SK-N-SH treated with all-trans-retinoic acid at 6 μM for 48 hours (cell line): Measurements from ENCODE around the gene MAST4.

Source experiments
- ATAC-seq: fragments of 200-7000 bp; cut with Tn5 transposase; 3 replicates; pipeline ENCODE4 v1.9.1; 2020; ENCODE audit warnings: mild to moderate bottlenecking, moderate library complexity
- ARNTL ChIP-seq: fragments of 450-650 bp; formaldehyde crosslinking; IDR thresholded peaks from 2 replicates; pipeline ENCODE4 v1.5.0; 2020; ENCODE audit warnings: low read depth, mild to moderate bottlenecking, moderate library complexity, borderline replicate concordance
- BACH2 ChIP-seq: fragments of 250-450 bp; sonication (Bioruptor Pico); IDR thresholded peaks from 2 replicates; pipeline ENCODE4 v1.9.0; 2021; ENCODE audit warnings: mild to moderate bottlenecking, borderline replicate concordance
- CSDC2 ChIP-seq: fragments of 250-450 bp; sonication (Bioruptor Pico); IDR thresholded peaks from 2 replicates; pipeline ENCODE4 v1.5.0; 2020; ENCODE audit warnings: mild to moderate bottlenecking, moderate library complexity
- ESRRG ChIP-seq: fragments of 250-450 bp; sonication (Bioruptor Pico); IDR thresholded peaks from 2 replicates; pipeline ENCODE4 v1.6.1; 2021; ENCODE audit warnings: mild to moderate bottlenecking
- GLIS3 ChIP-seq: fragments of 250-450 bp; sonication (Bioruptor Pico); IDR thresholded peaks from 2 replicates; pipeline ENCODE4 v1.5.0; 2020; ENCODE audit warnings: mild to moderate bottlenecking, moderate library complexity
- ISL1 ChIP-seq: fragments of 250-450 bp; sonication (Bioruptor Pico); IDR thresholded peaks from 2 replicates; pipeline ENCODE4 v2.1.2; 2022; ENCODE audit warnings: mild to moderate bottlenecking, moderate library complexity
- OSR1 ChIP-seq: fragments of 250-450 bp; sonication (Bioruptor Pico); IDR thresholded peaks from 2 replicates; pipeline ENCODE4 v1.8.0; 2022; ENCODE audit warnings: moderate library complexity, mild to moderate bottlenecking, inconsistent platforms
- PPARA ChIP-seq: fragments of 250-450 bp; sonication (Bioruptor Pico); IDR thresholded peaks from 2 replicates; pipeline ENCODE4 v1.5.0; 2020; ENCODE audit warnings: mild to moderate bottlenecking, borderline replicate concordance
- SNAI2 ChIP-seq: fragments of 250-450 bp; sonication (Bioruptor Pico); IDR thresholded peaks from 2 replicates; pipeline ENCODE4 v1.5.0; 2020; ENCODE audit warnings: mild to moderate bottlenecking, moderate library complexity
- TCF4 ChIP-seq: fragments of 250-450 bp; sonication (Bioruptor Pico); IDR thresholded peaks from 2 replicates; pipeline ENCODE4 v1.8.0; 2021; ENCODE audit warnings: mild to moderate bottlenecking, moderate library complexity, borderline replicate concordance
- TOX ChIP-seq: fragments of 250-450 bp; sonication (Bioruptor Pico); IDR thresholded peaks from 2 replicates; pipeline ENCODE4 v1.8.0; 2021; ENCODE audit warnings: mild to moderate bottlenecking, moderate library complexity, borderline replicate concordance
- ZC3H10 ChIP-seq: fragments of 250-450 bp; sonication (Bioruptor Pico); IDR thresholded peaks from 2 replicates; pipeline ENCODE4 v1.5.1; 2021; ENCODE audit warnings: mild to moderate bottlenecking, moderate library complexity
- ZFP3 ChIP-seq: fragments of 250-450 bp; sonication (Bioruptor Pico); IDR thresholded peaks from 2 replicates; pipeline ENCODE4 v1.5.0; 2020; ENCODE audit warnings: mild to moderate bottlenecking, moderate library complexity
- ZFP30 ChIP-seq: fragments of 450-650 bp; formaldehyde crosslinking; IDR thresholded peaks from 2 replicates; pipeline ENCODE4 v1.5.0; 2022; ENCODE audit warnings: mild to moderate bottlenecking, moderate library complexity
- ZNF565 ChIP-seq: fragments of 450-650 bp; formaldehyde crosslinking; conservative IDR thresholded peaks from 2 replicates; pipeline ENCODE4 v1.5.0; 2020; ENCODE audit warnings: low read depth, mild to moderate bottlenecking, moderate library complexity
- ZNF70 ChIP-seq: fragments of 450-650 bp; formaldehyde crosslinking; IDR thresholded peaks from 2 replicates; pipeline ENCODE4 v1.5.0; 2020; ENCODE audit warnings: mild to moderate bottlenecking, moderate library complexity
- ZNF8 ChIP-seq: fragments of 450-650 bp; formaldehyde crosslinking; IDR thresholded peaks from 2 replicates; pipeline ENCODE4 v1.5.0; 2020; ENCODE audit warnings: mild to moderate bottlenecking, moderate library complexity
- TF ChIP-seq, protein P1 (sequence below): fragments of 250-450 bp; sonication (Bioruptor Pico); IDR thresholded peaks from 2 replicates; pipeline ENCODE4 v1.5.0; 2020; ENCODE audit warnings: mild to moderate bottlenecking, moderate library complexity
- TF ChIP-seq, protein P2 (sequence below): fragments of 250-450 bp; sonication (Bioruptor Pico); IDR thresholded peaks from 2 replicates; pipeline ENCODE4 v1.5.1; 2021; ENCODE audit warnings: mild to moderate bottlenecking, moderate library complexity
- TF ChIP-seq, protein P3 (sequence below): fragments of 250-450 bp; sonication (Bioruptor Pico); IDR thresholded peaks from 2 replicates; pipeline ENCODE4 v1.8.0; 2020; ENCODE audit warnings: mild to moderate bottlenecking, moderate library complexity, borderline replicate concordance

The MAST4 gene

DNA sequence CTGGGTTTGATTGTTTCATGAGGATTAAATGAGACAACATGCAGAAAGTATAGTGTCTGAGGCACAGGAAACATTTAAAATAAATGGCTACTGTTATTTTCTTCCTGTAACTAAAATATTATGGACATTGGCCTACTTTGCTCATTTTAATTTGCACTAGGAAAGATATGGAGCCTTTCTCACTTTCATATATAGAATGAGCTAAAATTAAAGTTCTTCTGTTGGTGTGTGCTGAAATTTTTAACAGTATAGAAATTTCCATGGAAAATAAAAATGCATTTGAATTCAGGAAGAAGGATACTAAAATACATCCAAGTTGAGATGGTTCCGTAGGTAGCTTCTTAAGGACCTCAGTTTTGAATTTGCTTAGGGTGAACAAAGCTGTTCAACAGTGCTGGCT, 131.9 kb downstream of the MAST4 start:
- TF ChIP-seq ARNTL (CRISPR knock-in tag) (no peak), PPARA (CRISPR knock-in tag) (no peak), SNAI2 (CRISPR knock-in tag) (no peak), ZNF8 (CRISPR knock-in tag) (no peak), ZFP3 (CRISPR knock-in tag) (no peak), BACH2 (no peak), TOX (CRISPR knock-in tag) (no peak), ZNF70 (no peak)
- TF ChIP-seq, protein P1, sequence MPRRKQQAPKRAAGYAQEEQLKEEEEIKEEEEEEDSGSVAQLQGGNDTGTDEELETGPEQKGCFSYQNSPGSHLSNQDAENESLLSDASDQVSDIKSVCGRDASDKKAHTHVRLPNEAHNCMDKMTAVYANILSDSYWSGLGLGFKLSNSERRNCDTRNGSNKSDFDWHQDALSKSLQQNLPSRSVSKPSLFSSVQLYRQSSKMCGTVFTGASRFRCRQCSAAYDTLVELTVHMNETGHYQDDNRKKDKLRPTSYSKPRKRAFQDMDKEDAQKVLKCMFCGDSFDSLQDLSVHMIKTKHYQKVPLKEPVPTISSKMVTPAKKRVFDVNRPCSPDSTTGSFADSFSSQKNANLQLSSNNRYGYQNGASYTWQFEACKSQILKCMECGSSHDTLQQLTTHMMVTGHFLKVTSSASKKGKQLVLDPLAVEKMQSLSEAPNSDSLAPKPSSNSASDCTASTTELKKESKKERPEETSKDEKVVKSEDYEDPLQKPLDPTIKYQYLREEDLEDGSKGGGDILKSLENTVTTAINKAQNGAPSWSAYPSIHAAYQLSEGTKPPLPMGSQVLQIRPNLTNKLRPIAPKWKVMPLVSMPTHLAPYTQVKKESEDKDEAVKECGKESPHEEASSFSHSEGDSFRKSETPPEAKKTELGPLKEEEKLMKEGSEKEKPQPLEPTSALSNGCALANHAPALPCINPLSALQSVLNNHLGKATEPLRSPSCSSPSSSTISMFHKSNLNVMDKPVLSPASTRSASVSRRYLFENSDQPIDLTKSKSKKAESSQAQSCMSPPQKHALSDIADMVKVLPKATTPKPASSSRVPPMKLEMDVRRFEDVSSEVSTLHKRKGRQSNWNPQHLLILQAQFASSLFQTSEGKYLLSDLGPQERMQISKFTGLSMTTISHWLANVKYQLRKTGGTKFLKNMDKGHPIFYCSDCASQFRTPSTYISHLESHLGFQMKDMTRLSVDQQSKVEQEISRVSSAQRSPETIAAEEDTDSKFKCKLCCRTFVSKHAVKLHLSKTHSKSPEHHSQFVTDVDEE, result no peak
- TF ChIP-seq, protein P2, sequence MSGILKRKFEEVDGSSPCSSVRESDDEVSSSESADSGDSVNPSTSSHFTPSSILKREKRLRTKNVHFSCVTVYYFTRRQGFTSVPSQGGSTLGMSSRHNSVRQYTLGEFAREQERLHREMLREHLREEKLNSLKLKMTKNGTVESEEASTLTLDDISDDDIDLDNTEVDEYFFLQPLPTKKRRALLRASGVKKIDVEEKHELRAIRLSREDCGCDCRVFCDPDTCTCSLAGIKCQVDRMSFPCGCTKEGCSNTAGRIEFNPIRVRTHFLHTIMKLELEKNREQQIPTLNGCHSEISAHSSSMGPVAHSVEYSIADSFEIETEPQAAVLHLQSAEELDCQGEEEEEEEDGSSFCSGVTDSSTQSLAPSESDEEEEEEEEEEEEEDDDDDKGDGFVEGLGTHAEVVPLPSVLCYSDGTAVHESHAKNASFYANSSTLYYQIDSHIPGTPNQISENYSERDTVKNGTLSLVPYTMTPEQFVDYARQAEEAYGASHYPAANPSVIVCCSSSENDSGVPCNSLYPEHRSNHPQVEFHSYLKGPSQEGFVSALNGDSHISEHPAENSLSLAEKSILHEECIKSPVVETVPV (CRISPR knock-in tag), result no peak
- TF ChIP-seq, protein P3, sequence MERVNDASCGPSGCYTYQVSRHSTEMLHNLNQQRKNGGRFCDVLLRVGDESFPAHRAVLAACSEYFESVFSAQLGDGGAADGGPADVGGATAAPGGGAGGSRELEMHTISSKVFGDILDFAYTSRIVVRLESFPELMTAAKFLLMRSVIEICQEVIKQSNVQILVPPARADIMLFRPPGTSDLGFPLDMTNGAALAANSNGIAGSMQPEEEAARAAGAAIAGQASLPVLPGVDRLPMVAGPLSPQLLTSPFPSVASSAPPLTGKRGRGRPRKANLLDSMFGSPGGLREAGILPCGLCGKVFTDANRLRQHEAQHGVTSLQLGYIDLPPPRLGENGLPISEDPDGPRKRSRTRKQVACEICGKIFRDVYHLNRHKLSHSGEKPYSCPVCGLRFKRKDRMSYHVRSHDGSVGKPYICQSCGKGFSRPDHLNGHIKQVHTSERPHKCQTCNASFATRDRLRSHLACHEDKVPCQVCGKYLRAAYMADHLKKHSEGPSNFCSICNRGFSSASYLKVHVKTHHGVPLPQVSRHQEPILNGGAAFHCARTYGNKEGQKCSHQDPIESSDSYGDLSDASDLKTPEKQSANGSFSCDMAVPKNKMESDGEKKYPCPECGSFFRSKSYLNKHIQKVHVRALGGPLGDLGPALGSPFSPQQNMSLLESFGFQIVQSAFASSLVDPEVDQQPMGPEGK (CRISPR knock-in tag), result no peak
- no peak for ATAC-seq

DNA sequence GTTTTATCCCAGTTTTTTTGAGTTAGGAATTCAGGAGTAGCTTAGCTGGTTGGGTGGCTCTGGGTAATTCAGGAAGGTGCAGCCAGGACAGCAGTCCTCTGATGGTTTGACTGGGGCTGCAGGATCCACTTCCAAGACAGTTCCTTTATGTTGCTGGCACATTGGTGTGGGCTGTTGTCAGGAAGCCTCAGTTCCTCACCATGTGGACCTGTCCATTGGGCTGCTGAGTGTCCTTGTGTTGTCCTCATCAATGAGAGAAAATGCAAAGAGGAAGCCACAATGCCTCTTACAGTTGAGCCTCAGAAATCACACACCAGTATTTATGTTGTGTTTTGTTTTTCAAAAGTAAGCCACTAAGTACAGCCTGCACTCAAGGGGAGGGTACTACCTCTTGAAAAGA, 140.9 kb downstream of the MAST4 start:
- ATAC-seq, result no peak
- no peak for TF ChIP-seq OSR1 (CRISPR knock-in tag)
- TF ChIP-seq BACH2, result no peak
- TF ChIP-seq ZNF8 (CRISPR knock-in tag), result no peak
- TF ChIP-seq TCF4 (CRISPR knock-in tag), result no peak
- TF ChIP-seq ZNF565, result no peak
- TF ChIP-seq ZNF70, result no peak
- no peak for TF ChIP-seq GLIS3 (CRISPR knock-in tag)
- TF ChIP-seq ZFP3 (CRISPR knock-in tag), result no peak
- no peak for TF ChIP-seq SNAI2 (CRISPR knock-in tag)
- TF ChIP-seq, protein P2 (CRISPR knock-in tag), result no peak
- TF ChIP-seq TOX (CRISPR knock-in tag), result no peak
- TF ChIP-seq, all 23 proteins: peak for 0

DNA sequence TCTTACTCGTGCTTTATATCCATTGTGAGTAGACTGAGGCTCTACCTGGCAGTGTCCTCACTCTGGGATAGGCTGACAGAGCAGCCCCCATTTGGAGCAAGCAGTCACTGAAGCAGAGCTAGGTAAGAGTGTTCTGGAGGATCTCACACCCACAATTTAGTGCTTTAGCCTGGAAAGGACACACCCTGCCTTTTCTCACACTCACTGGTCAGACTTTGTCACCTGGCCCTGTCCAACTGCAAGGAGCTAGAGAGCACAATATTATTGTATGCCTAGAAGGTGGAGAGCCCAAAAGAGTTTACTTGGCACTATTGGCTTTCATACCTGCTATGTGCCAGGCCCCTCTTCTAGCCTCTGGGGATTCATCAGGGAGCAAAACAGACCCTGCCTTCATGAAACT, 141.9 kb downstream of the MAST4 start:
- no peak for TF ChIP-seq SNAI2 (CRISPR knock-in tag)
- TF ChIP-seq ESRRG (CRISPR knock-in tag), result no peak
- TF ChIP-seq OSR1 (CRISPR knock-in tag), result no peak
- TF ChIP-seq PPARA (CRISPR knock-in tag), result no peak
- no peak for TF ChIP-seq TCF4 (CRISPR knock-in tag)
- no peak for TF ChIP-seq ARNTL (CRISPR knock-in tag)
- no peak for TF ChIP-seq BACH2
- TF ChIP-seq ZFP3 (CRISPR knock-in tag), result no peak
- TF ChIP-seq TOX (CRISPR knock-in tag), result no peak
- no peak for TF ChIP-seq GLIS3 (CRISPR knock-in tag)
- TF ChIP-seq CSDC2 (CRISPR knock-in tag), result no peak
- TF ChIP-seq, protein P3 (CRISPR knock-in tag), result no peak
- no peak for TF ChIP-seq ZFP30
- TF ChIP-seq ZC3H10 (CRISPR knock-in tag), result no peak
- TF ChIP-seq, protein P1, result no peak
- TF ChIP-seq ISL1, result no peak
- TF ChIP-seq ZNF565, result no peak
- ATAC-seq, result no peak
